IMR-90 (cell line): ENCODE data around the gene HACE1. TPM values are rescaled to one million over a fixed set of nuclear protein-coding genes. Genes with fewer than 3 reads are reported as not detected.

Source experiments
- ATAC-seq: fragments of 200-7000 bp; cut with Tn5 transposase; 2 replicates; pipeline ENCODE4 v1.9.1; 2020; ENCODE audit warnings: low read depth, mild to moderate bottlenecking, moderate library complexity
- BruUV-seq: library from RNA; stranded (reverse); fragments of 400-500 nt; replicated peaks from 2 replicates; lab custom pipeline; 2021; lab: Mats Ljungman, UMichigan
- CTCF ChIA-PET: fragments of 300-600 bp; formaldehyde crosslinking; extraction: SDS; loops from one replicate; lab custom pipeline; 2021; ENCODE audit warnings: antibody characterized with exemption; lab: Yijun Ruan, JAX
- POLR2A ChIA-PET: fragments of 300-600 bp; sonication (Branson Sonifier 250); formaldehyde crosslinking; loops from one replicate; lab custom pipeline; 2022; ENCODE audit warnings: antibody characterized with exemption; ENCODE audit not compliant: unreplicated experiment; lab: Charles Lee
- DNase-seq: peaks from one replicate; pipeline ENCODE4 v3.0.0; 2013
- H2AFZ ChIP-seq: replicated peaks from 2 replicates; pipeline ENCODE3; 2013; ENCODE audit warnings: low read length, mild to moderate bottlenecking; ENCODE audit not compliant: poor library complexity
- H2AK5ac ChIP-seq: 2 replicates; pipeline ENCODE4 v1.6.1; 2013; ENCODE audit warnings: low read depth, low read length, inconsistent platforms
- H2AK9ac ChIP-seq: replicated peaks from 2 replicates; pipeline ENCODE3; 2013; ENCODE audit warnings: mild to moderate bottlenecking, low read depth, low read length, moderate library complexity; ENCODE audit not compliant: poor library complexity
- H2BK120ac ChIP-seq: 2 replicates; pipeline ENCODE4 v1.6.1; 2013; ENCODE audit warnings: low read depth, low read length, inconsistent platforms
- H2BK15ac ChIP-seq: 3 replicates; pipeline ENCODE4 v1.6.1; 2013; ENCODE audit warnings: low read depth, low read length, inconsistent platforms
- H2BK20ac ChIP-seq: 2 replicates; pipeline ENCODE4 v1.6.1; 2013; ENCODE audit warnings: low read depth, mild to moderate bottlenecking, inconsistent platforms, low read length, moderate library complexity
- H2BK5ac ChIP-seq: 2 replicates; pipeline ENCODE4 v1.6.1; 2013; ENCODE audit warnings: mild to moderate bottlenecking, low read depth, low read length, inconsistent platforms; ENCODE audit not compliant: poor library complexity, severe bottlenecking
- H3K14ac ChIP-seq: replicated peaks from 2 replicates; pipeline ENCODE4 v1.6.1; 2013; ENCODE audit warnings: low read depth, low read length, inconsistent platforms
- H3K18ac ChIP-seq: 2 replicates; pipeline ENCODE4 v1.6.1; 2013; ENCODE audit warnings: low read depth, low read length, control low read depth
- H3K23ac ChIP-seq: 2 replicates; pipeline ENCODE4 v1.6.1; 2013; ENCODE audit warnings: low read depth, low read length, inconsistent platforms
- H3K27ac ChIP-seq: 2 replicates; pipeline ENCODE4 v1.5.1; 2013; ENCODE audit warnings: mild to moderate bottlenecking, control low read depth, low read length; ENCODE audit not compliant: insufficient read depth
- H3K27me3 ChIP-seq: 2 replicates; pipeline ENCODE4 v1.6.1; 2013; ENCODE audit warnings: low read length; ENCODE audit not compliant: control insufficient read depth, insufficient read depth
- H3K36me3 ChIP-seq: 2 replicates; pipeline ENCODE4 v1.6.1; 2013; ENCODE audit warnings: low read length, mixed read lengths; ENCODE audit not compliant: control insufficient read depth, insufficient read depth
- H3K4ac ChIP-seq: 2 replicates; pipeline ENCODE4 v1.6.1; 2013; ENCODE audit warnings: low read depth, low read length, inconsistent platforms
- H3K4me1 ChIP-seq: 2 replicates; pipeline ENCODE4 v1.6.1; 2013; ENCODE audit warnings: low read length, mixed read lengths; ENCODE audit not compliant: control insufficient read depth, insufficient read depth
- H3K4me2 ChIP-seq: 2 replicates; pipeline ENCODE4 v1.6.1; 2013; ENCODE audit warnings: low read depth, mild to moderate bottlenecking, control low read depth, low read length, moderate library complexity
- H3K4me3 ChIP-seq: 2 replicates; pipeline ENCODE4 v1.5.1; 2013; ENCODE audit warnings: low read depth, mild to moderate bottlenecking, control low read depth, low read length, moderate library complexity; ENCODE audit not compliant: insufficient read depth
- H3K56ac ChIP-seq: 2 replicates; pipeline ENCODE4 v1.6.1; 2013; ENCODE audit warnings: low read length, inconsistent platforms; ENCODE audit not compliant: insufficient read depth; ENCODE audit errors: extremely low read depth
- H3K79me1 ChIP-seq, 2 experiments: 2 replicates each; pipeline ENCODE4 v1.6.1; 2013; ENCODE audit warnings: low read length in 2 of 2, inconsistent platforms in 1 of 2, low read depth in 1 of 2
- H3K9ac ChIP-seq: 2 replicates; pipeline ENCODE4 v1.6.1; 2013; ENCODE audit warnings: low read depth, low read length, control low read depth
- H3K9me1 ChIP-seq: 2 replicates; pipeline ENCODE4 v1.6.1; 2013; ENCODE audit warnings: low read length, inconsistent platforms; ENCODE audit not compliant: insufficient read depth
- H3K9me3 ChIP-seq: 2 replicates; pipeline ENCODE4 v1.6.1; 2013; ENCODE audit warnings: low read length; ENCODE audit not compliant: control insufficient read depth, insufficient read depth
- H4K20me1 ChIP-seq: 2 replicates; pipeline ENCODE4 v1.6.1; 2013; ENCODE audit warnings: low read length, inconsistent platforms; ENCODE audit not compliant: insufficient read depth
- H4K5ac ChIP-seq: 2 replicates; pipeline ENCODE4 v1.6.1; 2013; ENCODE audit warnings: mild to moderate bottlenecking, low read depth, low read length, control low read depth
- H4K8ac ChIP-seq, 2 experiments: 2 replicates each; pipeline ENCODE4 v1.6.1; 2013; ENCODE audit warnings: low read depth in 2 of 2, low read length in 2 of 2, control low read depth in 1 of 2, inconsistent platforms in 1 of 2
- H4K91ac ChIP-seq: 2 replicates; pipeline ENCODE4 v1.6.1; 2013; ENCODE audit warnings: low read depth, low read length, inconsistent platforms; ENCODE audit not compliant: insufficient read depth
- BHLHE40 ChIP-seq: fragments of 150-350 bp; IDR thresholded peaks from 2 replicates; pipeline ENCODE4 v1.6.1; 2016; ENCODE audit warnings: mild to moderate bottlenecking, low read depth, low read length
- CEBPB ChIP-seq: IDR thresholded peaks from 2 replicates; pipeline ENCODE4 v1.6.1; 2012; ENCODE audit warnings: low read depth, low read length, improper control_type of control experiment
- CHD1 ChIP-seq: IDR thresholded peaks from 2 replicates; pipeline ENCODE4 v1.6.1; 2012; ENCODE audit warnings: low read depth, low read length, improper control_type of control experiment
- MAFK ChIP-seq: IDR thresholded peaks from 2 replicates; pipeline ENCODE4 v1.6.1; 2012; ENCODE audit warnings: low read depth, low read length, improper control_type of control experiment
- MAZ ChIP-seq: IDR thresholded peaks from 2 replicates; pipeline ENCODE4 v1.6.1; 2012; ENCODE audit warnings: low read depth, mild to moderate bottlenecking, low read length, improper control_type of control experiment, moderate library complexity, borderline replicate concordance
- MXI1 ChIP-seq: IDR thresholded peaks from 2 replicates; pipeline ENCODE4 v1.6.1; 2012; ENCODE audit warnings: low read depth, mild to moderate bottlenecking, low read length, moderate library complexity, borderline replicate concordance
- NFE2L2 ChIP-seq: fragments of 150-350 bp; IDR thresholded peaks from 2 replicates; pipeline ENCODE4 v1.6.1; 2016; ENCODE audit warnings: low read depth, mild to moderate bottlenecking, low read length
- POLR2A ChIP-seq: IDR thresholded peaks from 2 replicates; pipeline ENCODE4 v1.6.1; 2012; ENCODE audit warnings: mild to moderate bottlenecking, low read depth, low read length
- RAD21 ChIP-seq: IDR thresholded peaks from 2 replicates; pipeline ENCODE4 v1.6.1; 2012; ENCODE audit warnings: low read length, improper control_type of control experiment
- RCOR1 ChIP-seq: IDR thresholded peaks from 2 replicates; pipeline ENCODE4 v1.6.1; 2012; ENCODE audit warnings: mild to moderate bottlenecking, low read length, improper control_type of control experiment; ENCODE audit not compliant: insufficient replicate concordance
- RFX5 ChIP-seq: IDR thresholded peaks from 2 replicates; pipeline ENCODE4 v1.8.0; 2012; ENCODE audit warnings: low read depth, mild to moderate bottlenecking, low read length, moderate library complexity
- SMC3 ChIP-seq: fragments of 150-350 bp; IDR thresholded peaks from 2 replicates; pipeline ENCODE4 v1.6.1; 2016; ENCODE audit warnings: low read depth, mild to moderate bottlenecking, antibody characterized with exemption, low read length, moderate library complexity
- WGBS, 2 experiments: methylation state at CpG; one replicate each; pipeline versions ENCODE4 v1.1.5 to v1.1.7; 2013; ENCODE audit warnings: missing lambda C conversion rate in 2 of 2; ENCODE audit not compliant: insufficient read length in 1 of 2; ENCODE audit errors: extremely low coverage in 2 of 2; 5-methylcytosine and 5-hydroxymethylcytosine counted together
- dilution Hi-C: fragments of 300-500 bp; cut with HindIII; formaldehyde crosslinking; loops from one replicate; pipeline ENCODE4 v1.14.3; 2018; ENCODE audit warnings: low sequenced_read_pairs; ENCODE audit not compliant: unreplicated experiment
- in situ Hi-C: fragments of 300-500 bp; cut with MboI; formaldehyde crosslinking; loops from 3 replicates; pipeline ENCODE4 v1.14.3; 2019; ENCODE audit warnings: low sequenced_read_pairs, inconsistent platforms, mixed read lengths
- intact Hi-C: fragments of 100-400 bp; cut with micrococcal nuclease; formaldehyde crosslinking; loops from 2 replicates; pipeline ENCODE4 v1.10.0; 2022
- polyA plus RNA-seq, 3 experiments: library from polyadenylated mRNA; depleted of rRNA; stranded (reverse); fragments of >200 nt; gene quantifications; 2 replicates each; pipeline ENCODE4 v1.2.3, GENCODE V29; 2012; ENCODE audit warnings: low replicate concordance in 1 of 3
- total RNA-seq: library from RNA; depleted of rRNA; stranded (reverse); fragments of >200 nt; gene quantifications from 2 replicates; pipeline ENCODE4 v1.2.3, GENCODE V29; 2012
- TF ChIP-seq, protein P1 (sequence below): fragments of 150-350 bp; IDR thresholded peaks from 2 replicates; pipeline ENCODE4 v1.6.1; 2016; ENCODE audit warnings: low read depth, mild to moderate bottlenecking, low read length, moderate library complexity, borderline replicate concordance
- TF ChIP-seq, protein P2 (sequence below): fragments of 150-350 bp; IDR thresholded peaks from 2 replicates; pipeline ENCODE4 v1.6.1; 2017; ENCODE audit warnings: mild to moderate bottlenecking, antibody characterized with exemption, low read length, low read depth
- TF ChIP-seq, protein P3 (sequence below): conservative IDR thresholded peaks from 2 replicates; pipeline ENCODE4 v1.5.1; 2012; ENCODE audit warnings: mild to moderate bottlenecking, low read depth, low read length, improper control_type of control experiment

The HACE1 gene
- total and polyA plus RNA-seq, 2 of the 4 experiments (the other 2 are of a cell fraction) = 5.4 to 10.8 TPM

DNA sequence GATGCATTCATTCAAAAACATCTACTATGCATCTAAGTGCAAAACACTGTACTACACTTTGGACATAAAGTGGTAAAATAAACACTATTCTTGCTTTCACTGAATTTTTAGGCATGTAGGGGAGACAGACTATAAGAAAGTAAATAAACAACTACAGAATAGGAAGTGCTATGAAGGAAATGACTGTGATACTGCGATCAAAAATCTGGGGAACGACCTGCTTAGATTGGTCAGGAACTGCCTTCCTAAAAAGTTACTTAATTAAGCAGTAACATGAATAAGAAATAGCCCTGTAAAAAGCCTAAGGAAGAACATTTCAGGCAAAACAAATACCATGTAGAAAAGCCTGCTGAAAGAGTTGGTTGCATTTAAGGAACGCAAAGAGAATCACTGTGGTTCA, 50.6 kb downstream of the HACE1 start:
- no peak for DNase-seq
- POLR2A ChIA-PET = no interaction called here
- H4K20me1 ChIP-seq = no peaks in the 10 kb centered on the region
- H4K91ac ChIP-seq = no peak overlapping the region
- no peak overlapping the region for H3K23ac ChIP-seq
- no peak overlapping the region for H3K18ac ChIP-seq
- CTCF ChIA-PET = no interaction called here
- no peak for ATAC-seq
- dilution Hi-C loops = no loop called here
- H3K79me1 ChIP-seq = no peaks in the 10 kb centered on the region; a peak in 1 of 4 replicates
- H3K4me2 ChIP-seq = no peak overlapping the region
- H4K8ac ChIP-seq = no peak overlapping the region
- in situ Hi-C loops = no loop called here
- H3K4me3 ChIP-seq = no peak overlapping the region
- no peak overlapping the region for H3K56ac ChIP-seq
- no peak overlapping the region for H3K27ac ChIP-seq
- no peak overlapping the region for H2BK5ac ChIP-seq
- H3K4me1 ChIP-seq = no peaks in the 10 kb centered on the region
- H3K9ac ChIP-seq = no peak overlapping the region
- no CpG with 5 or more reads among the region's 3 CpGs for WGBS, 2 experiments
- H3K36me3 ChIP-seq = no peaks in the 10 kb centered on the region
- intact Hi-C loops = no loop called here
- H2AFZ ChIP-seq = no peak overlapping the region
- H3K4ac ChIP-seq = no peak overlapping the region
- no peak overlapping the region for H2BK20ac ChIP-seq
- H2AK5ac ChIP-seq = no peak overlapping the region
- H3K27me3 ChIP-seq = no peaks in the 10 kb centered on the region
- no peak overlapping the region for H2BK120ac ChIP-seq
- TF ChIP-seq SMC3 (no peak), RAD21 (no peak), RCOR1 (no peak), RFX5 (no peak), BHLHE40 (no peak), CEBPB (no peak), MAFK (no peak), MXI1 (no peak), POLR2A (no peak), CHD1 (no peak), NFE2L2 (no peak), MAZ (no peak)
- TF ChIP-seq, protein P1, sequence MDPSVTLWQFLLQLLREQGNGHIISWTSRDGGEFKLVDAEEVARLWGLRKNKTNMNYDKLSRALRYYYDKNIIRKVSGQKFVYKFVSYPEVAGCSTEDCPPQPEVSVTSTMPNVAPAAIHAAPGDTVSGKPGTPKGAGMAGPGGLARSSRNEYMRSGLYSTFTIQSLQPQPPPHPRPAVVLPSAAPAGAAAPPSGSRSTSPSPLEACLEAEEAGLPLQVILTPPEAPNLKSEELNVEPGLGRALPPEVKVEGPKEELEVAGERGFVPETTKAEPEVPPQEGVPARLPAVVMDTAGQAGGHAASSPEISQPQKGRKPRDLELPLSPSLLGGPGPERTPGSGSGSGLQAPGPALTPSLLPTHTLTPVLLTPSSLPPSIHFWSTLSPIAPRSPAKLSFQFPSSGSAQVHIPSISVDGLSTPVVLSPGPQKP = no peak
- TF ChIP-seq, protein P2, sequence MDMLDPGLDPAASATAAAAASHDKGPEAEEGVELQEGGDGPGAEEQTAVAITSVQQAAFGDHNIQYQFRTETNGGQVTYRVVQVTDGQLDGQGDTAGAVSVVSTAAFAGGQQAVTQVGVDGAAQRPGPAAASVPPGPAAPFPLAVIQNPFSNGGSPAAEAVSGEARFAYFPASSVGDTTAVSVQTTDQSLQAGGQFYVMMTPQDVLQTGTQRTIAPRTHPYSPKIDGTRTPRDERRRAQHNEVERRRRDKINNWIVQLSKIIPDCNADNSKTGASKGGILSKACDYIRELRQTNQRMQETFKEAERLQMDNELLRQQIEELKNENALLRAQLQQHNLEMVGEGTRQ = no peak
- TF ChIP-seq, protein P3, sequence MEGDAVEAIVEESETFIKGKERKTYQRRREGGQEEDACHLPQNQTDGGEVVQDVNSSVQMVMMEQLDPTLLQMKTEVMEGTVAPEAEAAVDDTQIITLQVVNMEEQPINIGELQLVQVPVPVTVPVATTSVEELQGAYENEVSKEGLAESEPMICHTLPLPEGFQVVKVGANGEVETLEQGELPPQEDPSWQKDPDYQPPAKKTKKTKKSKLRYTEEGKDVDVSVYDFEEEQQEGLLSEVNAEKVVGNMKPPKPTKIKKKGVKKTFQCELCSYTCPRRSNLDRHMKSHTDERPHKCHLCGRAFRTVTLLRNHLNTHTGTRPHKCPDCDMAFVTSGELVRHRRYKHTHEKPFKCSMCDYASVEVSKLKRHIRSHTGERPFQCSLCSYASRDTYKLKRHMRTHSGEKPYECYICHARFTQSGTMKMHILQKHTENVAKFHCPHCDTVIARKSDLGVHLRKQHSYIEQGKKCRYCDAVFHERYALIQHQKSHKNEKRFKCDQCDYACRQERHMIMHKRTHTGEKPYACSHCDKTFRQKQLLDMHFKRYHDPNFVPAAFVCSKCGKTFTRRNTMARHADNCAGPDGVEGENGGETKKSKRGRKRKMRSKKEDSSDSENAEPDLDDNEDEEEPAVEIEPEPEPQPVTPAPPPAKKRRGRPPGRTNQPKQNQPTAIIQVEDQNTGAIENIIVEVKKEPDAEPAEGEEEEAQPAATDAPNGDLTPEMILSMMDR = no peak
- H3K9me1 ChIP-seq = no peaks in the 10 kb centered on the region
- H4K5ac ChIP-seq = no peak overlapping the region
- H3K14ac ChIP-seq = no peak overlapping the region
- H2BK15ac ChIP-seq = no peak overlapping the region
- BruUV-seq = no TSS peak
- no peak overlapping the region for H2AK9ac ChIP-seq
- no peaks in the 10 kb centered on the region for H3K9me3 ChIP-seq
